H54 (cell line): ENCODE data around the gene SCAPER.
A peak's percentile ranks its signal among the peaks of the same experiment; 100 is the strongest.

ENCODE experiments used
- DNase-seq: peaks from one replicate; pipeline ENCODE4 v3.0.0; 2011; ENCODE audit warnings: low spot score, mixed read lengths; ENCODE audit not compliant: insufficient read length
- FAIRE-seq: peaks from 3 replicates; lab custom pipeline; 2011; peaks lifted over from hg19 to GRCh38; lab: Jason Lieb, UNC
- POLR2A ChIP-seq: IDR thresholded peaks from 2 replicates; pipeline ENCODE4 v1.6.1; 2011; ENCODE audit warnings: low read depth, mild to moderate bottlenecking, low read length

Gene SCAPER

DNA sequence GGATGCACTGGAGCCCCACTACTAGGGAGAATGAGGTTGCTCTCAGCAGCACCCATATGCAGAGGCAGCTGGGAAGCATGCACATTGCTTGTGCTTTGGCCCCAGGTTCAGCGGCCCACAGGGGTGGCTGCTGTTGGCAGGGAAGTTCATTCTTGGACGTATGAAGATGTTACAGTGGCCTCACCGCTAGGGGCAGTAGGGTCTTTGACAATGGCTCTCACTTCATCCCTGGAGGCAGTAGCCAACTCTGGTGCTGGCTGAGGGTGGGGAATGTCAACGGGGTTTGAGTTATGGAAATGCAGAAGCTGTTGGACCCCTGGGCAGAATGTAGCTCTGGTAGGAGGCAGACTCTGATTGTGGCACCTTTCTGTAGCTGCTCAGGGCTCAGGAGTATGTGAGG lies 279.9 kb downstream of the SCAPER start:
- no peak for TF ChIP-seq POLR2A
- FAIRE-seq (no peak), DNase-seq (no peak)

DNA sequence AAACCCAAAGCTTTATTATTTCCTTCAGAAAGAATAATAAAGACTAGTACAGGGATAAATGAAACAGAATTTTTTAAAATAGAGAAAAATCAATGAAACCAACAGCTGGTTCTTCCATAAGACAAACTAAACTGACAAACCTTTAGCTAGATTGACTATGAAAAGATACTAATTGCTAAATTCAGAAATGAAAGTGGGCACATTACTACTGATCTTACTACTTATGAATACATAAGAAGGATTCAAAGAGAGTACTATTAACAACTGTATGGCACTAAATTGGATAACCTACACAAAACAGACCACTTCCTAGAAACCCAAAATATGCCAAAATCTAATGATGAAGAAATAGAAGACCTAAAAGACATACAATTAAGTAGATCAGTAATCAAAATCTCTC lies 290.4 kb downstream of the SCAPER start:
- FAIRE-seq (no peak), DNase-seq (no peak)
- TF ChIP-seq POLR2A, result no peak

DNA sequence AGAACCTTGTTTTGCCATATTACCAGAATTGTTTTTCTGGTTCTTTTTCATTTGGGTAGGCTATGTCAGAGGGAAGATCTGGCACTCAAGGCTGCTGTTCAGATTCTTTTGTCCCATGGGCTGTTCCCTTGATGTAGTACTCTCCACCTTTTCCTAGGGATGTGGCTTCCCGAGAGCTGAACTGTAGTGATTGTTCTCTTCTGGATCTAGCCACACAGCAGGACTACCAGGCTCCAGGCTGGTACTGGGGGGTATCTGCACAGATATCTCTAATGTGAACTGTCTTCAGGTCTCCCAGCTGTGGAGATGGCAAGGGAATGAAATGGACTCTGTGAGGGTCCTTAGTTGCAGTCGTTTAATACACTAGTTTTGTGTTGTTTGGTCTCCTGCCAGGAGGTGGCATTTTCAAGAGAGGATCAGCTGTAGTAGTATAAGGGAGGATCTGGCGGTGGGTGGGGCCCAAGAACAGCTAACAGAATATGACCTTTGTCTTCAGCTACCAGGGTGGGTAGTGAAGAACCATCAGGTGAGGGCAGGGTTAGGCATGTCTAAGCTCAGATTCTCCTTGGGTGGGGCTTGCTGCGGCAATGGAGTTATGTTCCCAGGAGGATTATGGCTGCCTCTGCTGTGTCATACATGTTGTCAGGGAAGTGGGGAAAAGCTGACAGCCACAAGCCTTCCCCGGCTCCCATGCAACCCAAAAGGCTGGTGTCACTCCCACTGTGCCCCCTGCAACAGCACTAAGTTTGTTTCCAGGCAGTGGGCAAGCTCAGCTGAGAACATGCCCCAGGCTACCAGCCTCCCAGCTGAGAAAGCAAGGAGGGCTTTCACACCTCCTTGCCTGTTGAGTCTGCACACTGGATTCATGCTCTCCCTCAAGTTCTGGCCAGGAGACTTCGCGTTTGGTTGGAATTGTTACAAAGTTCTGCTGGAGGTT lies 316.1 kb downstream of the SCAPER start:
- DNase-seq, result no peak
- TF ChIP-seq POLR2A, result no peak
- FAIRE-seq, result no peak

DNA sequence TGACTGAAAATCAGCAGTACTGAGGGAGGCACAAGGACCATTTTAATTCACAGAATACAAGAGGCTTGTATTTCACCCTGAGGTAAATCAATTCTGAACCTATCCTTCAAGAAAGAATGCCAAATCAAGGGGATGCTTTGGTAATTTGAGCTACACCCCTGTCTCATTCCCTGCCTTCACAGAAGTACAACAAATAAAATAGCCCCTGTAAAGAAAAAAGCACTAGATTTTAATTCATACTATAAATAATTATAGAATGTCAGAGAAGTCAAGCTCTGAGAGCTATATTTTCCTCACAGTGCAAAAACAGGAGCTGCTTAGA lies 319.6 kb downstream of the SCAPER start:
- no peak for DNase-seq
- no peak for FAIRE-seq
- TF ChIP-seq POLR2A, result no peak

DNA sequence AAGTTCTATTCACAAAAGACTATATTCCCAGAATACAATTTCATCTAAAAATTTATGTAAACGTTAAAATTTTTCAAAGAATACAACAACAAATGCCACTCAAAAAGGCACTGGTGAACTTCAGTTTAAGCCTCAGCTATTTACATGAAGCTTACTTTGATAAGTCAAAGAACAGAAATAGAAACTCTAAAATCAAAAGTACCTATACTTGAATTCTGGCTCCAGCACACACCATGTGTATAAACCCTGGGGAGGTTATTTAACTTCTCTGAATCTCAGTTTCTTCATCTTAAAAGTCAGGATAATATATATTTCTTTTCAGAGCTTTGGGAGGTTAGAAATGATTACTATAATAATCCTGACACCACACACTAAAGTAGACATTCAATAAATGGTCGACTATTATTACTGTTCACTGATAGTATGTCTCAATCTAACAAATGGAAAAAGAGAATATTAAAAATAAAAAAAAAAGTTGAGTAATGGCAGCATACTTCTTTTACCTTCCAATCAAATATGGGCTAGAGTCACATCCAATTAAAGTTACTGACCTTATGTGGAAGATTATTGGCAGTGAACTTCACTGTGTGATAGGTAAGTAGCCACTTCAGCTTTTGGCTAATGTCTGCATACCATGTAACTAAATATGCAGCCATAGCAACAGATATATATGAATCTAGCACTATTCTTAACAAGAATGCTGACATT lies 320.1 kb downstream of the SCAPER start:
- FAIRE-seq (no peak), DNase-seq (no peak)
- no peak for TF ChIP-seq POLR2A

DNA sequence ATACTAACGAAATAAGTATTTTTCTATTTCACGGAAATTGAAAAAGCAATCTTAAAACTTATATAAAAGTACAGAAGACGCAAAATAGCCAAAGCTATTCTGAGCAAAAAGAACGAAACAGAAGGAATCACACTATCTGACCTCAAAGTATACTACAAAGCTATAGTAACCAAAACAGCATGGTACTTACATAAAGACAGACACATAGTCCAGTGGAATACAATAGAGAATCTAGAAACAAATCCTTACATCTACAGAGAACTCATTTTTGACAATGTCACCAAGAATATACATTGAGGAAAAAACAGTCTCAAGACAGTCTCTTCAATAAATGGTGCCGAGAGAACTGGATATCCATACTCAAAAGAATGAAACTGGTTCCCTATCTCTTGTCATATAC lies 322.6 kb downstream of the SCAPER start:
- no peak for TF ChIP-seq POLR2A
- no peak for DNase-seq
- FAIRE-seq, result no peak

DNA sequence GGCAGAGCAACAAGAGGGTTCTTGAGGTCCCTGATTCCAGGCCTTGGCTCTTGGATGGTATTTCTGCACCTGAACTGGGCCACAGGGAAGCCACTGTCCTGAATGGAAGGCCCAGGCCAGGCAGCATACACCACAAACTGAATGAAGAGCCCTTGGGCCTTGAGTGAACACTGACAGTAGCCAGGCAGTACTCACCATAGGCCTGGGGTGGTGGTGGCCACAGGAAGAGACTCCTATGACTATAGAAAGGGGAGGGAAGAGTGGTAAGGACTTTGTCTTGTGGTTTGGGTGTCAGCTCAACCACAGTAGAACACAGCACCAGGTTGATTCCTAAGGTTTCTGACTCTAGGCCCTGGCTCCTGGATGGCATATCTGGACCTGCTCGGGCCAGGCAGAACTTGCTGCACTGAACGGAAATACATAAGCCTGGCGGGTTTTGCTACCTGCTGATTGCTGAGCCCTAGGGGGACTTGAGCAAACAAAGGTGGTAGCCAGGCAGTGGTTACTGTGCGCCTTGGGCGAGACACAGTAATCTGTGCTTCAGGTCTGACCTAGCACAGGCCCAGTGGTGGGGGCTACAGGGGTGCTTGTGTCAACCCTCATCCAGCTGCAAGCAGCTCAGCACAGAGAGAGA lies 327.1 kb downstream of the SCAPER start:
- FAIRE-seq (no peak), DNase-seq (no peak)
- TF ChIP-seq POLR2A, result no peak

DNA sequence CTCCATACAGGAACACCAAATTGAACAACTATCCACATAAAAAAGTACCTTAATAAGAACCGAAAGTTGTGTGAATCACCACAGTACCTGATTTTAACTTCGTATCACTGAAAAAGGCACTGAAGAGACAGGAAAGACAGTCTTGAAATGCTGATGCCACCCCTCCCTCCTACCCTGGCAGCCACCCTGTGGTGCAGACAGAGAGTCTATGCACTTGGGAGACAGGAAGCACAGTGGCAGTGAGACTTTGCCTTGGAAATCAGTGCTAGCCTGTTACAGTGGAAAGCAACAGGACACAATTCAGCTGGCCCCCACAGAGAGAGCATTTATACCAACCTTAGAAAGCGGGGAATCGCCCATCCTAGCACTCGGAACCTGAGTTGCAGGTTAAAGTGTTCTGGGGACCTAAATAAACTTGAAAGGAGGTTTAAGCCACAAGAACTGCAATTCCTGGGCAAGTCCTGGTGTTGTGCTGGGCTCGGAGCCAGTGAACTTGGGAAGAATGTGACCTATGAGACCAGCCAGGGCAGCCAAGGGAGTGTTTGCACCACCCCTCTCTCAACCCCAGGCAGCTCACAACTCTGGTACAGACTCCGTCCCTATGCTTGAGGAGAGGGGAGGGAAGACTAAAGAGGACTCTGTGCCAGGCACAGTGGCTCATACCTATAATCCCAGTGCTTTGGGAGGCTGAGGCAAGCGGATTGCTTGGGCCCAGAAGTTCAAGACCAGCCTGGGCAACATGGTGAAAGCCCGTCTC lies 328.4 kb downstream of the SCAPER start:
- DNase-seq (no peak), FAIRE-seq (peak; percentile 68)
- no peak for TF ChIP-seq POLR2A

DNA sequence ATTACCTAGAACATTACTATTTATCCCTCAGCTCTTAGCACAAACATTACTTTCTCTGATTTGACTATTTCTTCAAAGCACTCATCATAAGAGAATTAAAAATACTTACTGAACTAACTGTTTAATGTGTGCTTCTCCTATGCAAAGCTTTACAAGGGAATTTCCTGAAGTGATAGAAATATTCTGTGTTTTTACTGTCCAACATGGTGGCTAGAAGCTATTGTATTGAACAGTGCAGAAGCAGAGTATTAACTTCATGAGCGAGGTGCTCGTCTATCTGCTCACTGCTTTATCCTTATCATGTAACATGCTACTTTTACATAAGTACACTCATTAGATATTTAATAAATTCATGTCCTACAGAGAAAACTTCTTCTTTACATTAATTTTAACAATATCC lies 329.5 kb downstream of the SCAPER start:
- no peak for DNase-seq
- no peak for FAIRE-seq
- TF ChIP-seq POLR2A, result no peak

DNA sequence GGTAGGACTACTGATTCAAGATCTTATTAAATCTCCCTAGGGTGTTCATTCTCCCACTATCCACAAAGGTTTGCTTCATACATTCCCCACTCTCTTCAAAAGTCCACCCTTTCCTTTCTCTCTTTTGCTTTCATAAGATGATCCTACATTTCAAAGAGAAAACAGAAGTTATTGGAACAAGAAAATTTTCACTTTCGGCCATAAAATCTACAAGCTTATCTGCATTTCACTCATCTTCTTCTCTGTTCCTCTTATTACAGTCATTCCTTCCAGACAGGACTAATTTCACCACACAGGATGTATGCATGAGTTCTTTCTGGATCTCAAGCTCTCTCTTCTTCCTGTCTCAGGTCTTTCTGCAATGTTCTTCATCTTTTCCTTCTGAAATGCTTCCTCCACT lies 329.9 kb downstream of the SCAPER start:
- no peak for TF ChIP-seq POLR2A
- DNase-seq, result no peak
- FAIRE-seq, result no peak

DNA sequence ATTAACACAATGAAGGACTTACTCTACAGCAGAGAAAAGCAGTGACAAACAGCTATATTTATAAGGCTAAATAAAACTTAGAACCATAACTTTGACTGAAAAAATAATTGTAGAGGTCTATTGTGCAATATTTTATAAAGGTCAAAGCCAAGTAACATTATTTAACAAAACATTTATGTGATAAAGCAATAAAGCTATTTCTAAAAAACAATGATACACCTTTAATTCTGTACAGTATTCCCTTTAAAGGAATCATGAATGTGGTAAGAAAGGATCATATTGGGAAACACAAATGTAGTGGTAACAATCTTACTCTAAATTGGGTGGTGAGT lies 332.2 kb downstream of the SCAPER start:
- no peak for TF ChIP-seq POLR2A
- FAIRE-seq, result no peak
- DNase-seq, result no peak

DNA sequence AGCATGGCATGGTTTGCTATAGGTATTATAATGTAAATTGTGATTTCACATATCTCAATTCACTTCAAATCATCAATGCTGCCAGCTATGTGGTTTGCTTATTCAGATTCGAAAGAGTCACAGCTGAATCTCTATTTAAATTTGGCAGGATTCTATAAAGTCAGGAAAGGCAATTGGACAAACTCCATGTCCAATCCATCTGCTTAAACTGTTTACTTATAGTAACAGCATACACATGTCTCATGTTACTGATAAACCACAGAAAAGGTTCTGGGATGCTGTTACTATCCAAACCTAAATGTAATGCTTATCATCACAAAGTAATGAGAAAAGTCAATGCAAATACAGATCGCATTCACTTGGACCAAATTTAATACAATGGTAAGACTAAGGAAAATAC lies 338.9 kb downstream of the SCAPER start:
- FAIRE-seq (no peak), DNase-seq (no peak)
- no peak for TF ChIP-seq POLR2A

DNA sequence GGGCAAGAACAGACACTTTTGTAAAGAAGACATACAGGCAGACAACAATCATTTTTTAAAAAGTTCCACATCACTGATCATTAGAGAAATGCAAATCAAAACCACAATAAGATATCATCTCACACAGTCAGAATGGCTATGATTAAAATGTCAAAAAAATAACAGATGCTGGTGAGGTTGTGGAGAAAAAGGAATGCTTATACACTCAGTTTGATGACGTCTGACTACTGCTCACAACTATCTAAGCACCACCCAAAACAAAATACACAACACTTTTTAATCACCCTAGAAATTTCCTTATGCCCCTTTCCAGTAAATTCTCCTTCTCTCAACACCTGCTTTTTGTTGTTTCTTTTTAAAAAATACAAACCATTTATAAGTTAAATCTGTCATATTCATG lies 339.8 kb downstream of the SCAPER start:
- TF ChIP-seq POLR2A, result no peak
- FAIRE-seq, result no peak

DNA sequence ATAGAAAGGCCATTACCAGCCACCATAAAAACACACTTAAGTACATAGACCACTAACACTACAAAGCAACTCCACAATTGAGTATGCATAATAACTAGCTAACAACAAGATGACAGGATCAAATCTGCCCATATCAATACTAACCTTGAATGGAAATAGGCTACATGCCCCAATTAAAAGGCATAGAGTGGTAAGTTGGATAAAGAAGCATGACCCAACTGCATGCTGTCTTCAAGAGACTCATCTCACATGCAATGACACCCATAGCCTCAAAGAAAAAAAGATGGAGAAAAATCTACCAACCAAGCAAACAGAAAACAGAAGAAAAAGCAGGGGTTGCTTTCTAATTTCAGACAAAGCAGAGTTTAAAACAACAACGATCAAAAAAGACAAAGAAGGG lies 349.9 kb downstream of the SCAPER start:
- no peak for FAIRE-seq
- no peak for DNase-seq
- TF ChIP-seq POLR2A, result no peak

More for the DNA sequence above, 339.8 kb downstream of the SCAPER start:
- no peak for DNase-seq
